CD4-positive, alpha-beta T cell treated with Interleukin-17A for 4 hours (primary cell): ENCODE results near the gene CCL25.
A peak's percentile ranks its signal among the peaks of the same experiment; 100 is the strongest.

Experiments used
- DNase-seq: peaks from one replicate; pipeline ENCODE4 v3.0.0-alpha.2; 2020; ENCODE audit warnings: mixed read lengths

The CCL25 gene

DNA sequence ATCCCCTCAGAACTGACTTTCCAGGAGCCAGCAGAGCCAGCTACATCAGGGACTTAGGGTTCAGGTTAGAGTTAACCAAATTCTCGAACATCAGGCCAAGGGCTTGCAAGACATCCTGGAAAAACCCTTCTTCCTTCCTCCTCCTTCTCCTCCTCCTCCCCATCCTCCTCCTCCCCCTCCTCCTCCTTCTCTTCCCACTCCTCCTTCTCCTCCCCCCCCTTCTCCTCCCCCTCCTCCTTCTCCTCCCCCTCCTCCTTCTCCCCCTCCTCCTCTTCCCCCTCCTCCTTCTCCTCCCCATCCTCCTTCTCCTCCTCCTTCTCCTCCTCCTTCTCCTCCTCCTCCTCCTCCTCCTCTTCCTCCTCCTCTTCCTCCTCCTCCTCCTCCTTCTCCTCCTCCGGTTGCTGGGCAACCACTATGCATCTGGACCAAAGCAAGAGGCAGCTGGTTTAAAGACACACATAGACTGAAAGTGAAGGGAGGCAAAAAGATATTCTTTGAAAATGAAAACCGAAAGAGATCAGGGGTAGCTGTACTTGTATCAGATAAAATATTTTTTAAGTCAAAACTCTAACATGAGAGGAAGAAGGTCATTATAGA, 5.9 kb upstream of the CCL25 start:
- DNase-seq = no peak

DNA sequence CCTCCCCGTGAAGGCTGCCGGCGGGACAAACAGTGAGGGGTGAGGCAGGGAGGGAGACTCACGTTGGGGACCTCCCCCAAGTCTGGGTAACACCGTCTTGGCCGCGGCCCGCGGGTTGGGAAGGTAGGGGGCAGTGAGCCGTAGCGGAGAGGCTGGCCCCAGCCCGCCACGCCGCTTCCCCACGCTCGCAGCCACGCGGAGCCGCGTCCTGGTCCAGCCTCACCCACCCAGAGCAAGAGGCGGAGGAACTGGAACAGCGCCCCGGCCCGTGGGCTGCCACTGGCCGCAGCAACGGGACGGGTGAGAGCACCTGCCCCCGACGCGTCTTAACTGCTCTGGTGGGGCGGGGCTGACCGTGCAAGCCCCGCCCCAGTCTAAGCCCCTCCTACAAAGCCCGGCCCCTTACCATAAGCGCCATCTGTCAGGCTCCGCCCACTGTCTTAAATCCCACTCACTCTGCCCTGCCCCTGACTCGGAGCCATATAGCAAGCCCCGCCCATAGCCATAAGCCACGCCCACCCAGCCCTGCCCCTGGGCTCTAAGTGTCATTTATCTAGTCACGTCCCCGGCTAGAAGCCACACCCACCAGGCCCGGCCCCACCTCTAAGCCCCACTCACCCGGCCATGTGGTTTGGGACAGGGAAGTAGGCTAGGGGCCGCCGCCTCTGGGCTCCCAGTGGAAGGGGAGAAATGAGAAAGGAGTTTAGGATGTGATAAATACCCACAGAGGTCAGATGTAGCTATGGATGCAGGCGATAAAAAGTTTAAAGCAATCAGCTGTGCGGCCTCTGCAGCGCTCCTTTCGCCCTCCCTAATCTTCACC, 2.1 kb upstream of the CCL25 start:
- peak; percentile 90 for DNase-seq

DNA sequence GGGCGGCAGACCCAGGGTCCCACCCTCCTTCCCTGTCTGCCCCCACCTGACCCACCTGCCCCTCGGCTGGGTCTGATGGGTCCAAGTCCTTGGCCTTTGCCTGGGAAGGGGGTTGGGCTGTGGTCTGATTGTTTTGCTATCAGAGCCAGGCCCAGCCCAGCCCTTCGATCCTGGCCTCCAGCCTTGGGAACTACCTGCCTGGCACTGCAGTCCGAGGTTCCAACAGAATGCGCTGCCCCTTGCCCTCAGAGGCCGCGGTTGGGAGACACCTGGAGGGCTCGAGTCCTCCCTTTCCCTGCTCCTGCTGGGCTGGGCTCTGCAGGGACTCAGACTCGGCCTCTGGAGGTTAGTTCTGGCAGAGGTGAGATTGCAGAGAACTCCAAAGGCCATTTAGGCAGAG, 1.6 kb downstream of the CCL25 start:
- DNase-seq = no peak

DNA sequence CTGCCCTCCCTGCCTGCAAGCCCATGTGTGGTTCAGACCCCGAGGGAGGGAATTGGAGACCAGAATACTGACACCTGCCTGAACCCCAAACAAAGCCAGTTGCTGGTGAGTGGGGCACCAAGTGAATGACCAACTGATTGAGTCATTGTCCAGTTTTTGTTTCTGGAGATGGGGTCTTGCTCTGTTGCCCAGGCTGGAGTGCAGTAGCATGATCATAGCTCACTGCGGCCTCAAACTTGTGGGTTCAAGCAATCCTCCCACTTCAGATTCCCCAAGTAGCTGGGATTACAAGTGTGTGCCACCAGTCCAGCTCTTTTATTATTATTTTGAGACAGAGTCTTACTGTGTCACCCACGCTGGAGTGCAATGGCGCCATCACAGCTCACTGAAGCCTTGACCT, 4.0 kb downstream of the CCL25 start:
- no peak for DNase-seq

DNA sequence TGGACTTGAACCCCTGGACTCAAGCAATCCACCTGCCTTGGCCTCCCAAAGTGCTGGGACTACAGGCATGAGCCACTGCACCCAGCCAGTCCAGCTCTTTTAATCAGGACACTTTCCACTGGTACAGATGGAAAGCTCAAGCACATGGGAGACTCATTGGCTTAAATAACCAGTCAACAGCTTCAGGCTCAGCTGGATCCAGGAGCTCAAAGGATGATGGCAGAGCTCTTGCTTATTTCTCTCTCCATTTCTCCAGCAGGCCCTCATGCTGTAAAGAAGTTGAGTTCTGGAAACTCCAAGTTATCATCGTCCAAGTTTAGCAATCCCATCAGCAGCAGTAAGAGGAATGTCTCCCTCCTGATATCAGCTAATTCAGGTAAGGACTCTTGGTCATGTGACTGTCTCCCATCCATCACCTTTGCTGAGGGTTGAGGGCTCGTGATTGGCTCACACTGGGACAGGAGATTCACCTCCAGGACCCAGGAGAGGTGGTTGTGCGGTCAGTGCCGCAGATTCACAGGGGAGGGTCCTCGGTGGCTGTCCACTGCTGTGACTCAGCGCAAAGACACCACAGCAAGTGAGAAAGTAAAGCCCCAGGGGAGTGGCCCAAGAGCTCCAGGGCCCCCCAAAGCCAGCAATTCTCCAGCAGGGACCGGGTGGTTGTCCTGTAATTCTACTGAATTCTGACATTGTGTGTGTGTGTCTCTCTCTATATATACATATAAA, 5.1 kb downstream of the CCL25 start:
- DNase-seq = no peak

DNA sequence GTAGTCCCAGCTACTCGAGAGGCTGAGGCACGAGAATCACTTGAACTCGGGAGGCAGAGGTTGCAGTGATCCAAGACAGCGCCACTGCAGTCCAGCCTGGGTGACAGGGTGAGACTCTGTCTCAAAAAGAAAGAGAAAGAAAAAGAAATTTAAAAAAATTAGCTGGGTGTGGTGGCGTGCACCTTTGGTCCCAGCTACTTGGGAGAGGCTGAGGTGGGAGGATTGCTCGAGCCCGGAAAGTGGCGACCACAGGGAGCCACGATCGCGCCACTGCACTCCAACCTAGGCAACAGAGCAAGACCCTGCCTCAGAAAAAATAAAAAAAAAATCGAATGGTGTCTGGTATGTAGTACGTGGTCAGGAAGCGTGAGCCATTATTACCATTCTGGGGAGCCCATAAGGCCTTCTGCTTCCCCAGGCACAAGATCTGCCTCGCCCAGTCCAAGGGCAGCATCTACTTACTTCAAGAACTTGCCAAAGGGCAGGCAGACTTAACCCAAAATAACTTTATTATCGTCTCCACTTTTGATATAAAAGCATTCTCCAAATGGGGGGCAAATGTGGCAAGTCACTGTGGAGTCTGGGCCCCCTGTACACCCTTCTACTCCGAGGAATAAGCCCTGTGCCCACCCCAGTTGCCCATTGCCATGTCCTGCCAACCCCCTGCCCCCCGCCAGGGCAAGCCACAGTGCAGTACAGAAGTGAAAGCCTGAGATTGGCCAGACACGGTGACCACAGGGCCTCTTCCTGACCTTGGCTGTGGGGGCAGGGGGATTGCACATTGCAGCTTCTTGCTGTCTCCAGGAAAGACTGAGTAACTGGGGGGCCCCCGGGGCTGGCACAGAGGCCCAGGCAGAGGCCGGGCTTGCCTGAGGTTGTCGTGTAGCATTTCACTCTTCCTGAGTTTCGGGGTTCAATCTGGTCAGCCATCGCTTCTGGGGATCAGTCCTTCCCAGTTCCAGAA, 12.6 kb downstream of the CCL25 start:
- DNase-seq = no peak

DNA sequence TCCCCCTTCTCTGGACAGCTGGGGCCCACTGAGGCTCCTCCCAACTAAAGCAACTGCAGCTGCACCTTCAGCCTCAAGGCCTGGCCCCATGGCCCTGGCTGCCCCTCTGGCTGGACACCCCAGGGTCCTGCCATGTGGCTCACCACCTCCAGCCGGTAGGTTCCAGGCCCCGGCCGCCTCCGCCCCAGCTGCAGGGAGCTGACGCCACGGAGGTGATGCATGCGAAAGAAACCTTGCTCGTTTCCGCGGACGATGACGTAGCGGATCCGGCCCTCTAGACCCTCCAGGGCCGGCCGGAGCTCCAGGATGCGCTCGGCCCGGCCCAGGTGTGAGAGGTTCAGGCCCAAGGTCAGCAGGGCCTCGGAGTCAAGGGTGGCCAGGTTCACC, 13.3 kb downstream of the CCL25 start:
- DNase-seq = no peak

DNA sequence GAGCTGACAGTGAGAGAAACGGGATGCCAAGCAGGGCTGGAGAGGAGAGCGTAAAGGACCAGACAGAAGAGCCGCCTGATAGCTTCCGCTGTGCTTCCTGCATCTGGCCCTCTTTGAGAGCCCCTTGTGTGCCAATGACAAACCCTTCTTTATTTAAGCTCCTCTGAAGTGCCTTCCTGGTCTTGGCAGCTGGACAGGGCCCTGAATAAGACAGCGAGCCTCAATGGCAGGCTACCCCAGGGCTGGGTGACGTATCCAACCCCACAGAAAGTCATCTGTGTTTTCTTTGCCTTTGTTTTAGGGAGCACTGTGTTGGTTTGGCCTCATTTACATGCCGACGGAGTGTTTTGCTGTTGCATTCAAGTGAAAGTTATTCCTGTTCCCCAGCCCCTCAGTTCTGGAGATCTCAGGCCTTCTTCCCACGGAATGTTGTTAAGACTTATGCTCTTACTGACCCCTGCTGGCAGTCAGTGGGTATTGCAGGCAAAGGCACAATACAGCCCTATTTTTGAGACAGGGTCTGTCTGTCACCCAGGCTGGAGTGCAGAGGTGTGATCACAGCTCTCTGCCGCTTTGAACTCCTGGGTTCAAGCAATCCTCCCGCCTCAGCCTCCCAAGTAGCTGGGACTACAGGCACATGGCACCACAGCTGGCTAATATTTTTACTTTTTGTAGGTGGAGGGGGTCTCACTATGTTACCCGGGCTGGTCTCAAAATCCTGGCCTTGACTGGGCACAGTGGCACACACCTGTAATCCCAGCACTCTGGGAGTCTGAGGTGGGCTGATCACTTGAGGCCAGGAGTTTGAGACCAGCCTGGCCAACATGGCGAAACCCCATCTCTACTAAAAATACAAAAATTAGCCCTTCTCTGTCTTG, 16.8 kb downstream of the CCL25 start:
- DNase-seq = no peak

DNA sequence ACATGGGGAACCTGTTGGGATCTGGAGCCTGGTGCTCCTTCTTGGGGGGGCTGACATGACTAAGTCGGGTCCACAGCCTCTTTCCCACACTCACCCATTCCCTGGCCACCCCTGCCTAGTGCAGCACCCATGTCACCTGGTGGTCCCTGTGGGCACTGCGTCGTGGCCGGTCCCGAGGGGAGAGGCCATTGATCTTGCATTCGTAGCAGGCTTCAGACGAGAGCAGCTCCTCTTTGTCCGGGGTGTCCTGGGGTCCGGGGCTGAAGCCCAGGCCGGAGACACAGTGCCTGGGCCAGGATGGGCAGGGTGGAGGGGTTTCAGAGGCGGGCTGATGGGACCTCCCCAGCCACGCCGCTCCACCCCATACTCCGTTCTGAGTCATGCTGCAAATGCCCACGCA, 19.4 kb downstream of the CCL25 start:
- DNase-seq = no peak

DNA sequence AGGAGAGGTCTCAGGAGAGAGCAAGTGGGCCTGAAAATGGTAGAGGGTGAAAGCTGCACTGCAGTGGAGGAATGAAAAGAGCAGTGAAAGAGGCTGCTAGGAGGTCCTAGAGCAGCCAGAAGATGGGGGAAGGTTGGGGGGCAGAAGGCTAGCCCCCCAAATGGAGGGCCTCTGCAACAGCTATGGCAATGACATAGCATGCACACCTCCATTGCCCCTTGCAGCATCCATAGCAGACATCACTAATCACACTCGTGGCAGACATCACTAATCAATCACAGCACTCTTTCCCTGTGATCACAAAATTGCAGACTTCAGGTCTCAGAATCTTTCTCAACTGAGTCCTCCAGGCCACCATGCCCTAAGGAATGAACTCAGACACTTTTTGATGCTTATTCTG, 21.9 kb downstream of the CCL25 start:
- DNase-seq = no peak

DNA sequence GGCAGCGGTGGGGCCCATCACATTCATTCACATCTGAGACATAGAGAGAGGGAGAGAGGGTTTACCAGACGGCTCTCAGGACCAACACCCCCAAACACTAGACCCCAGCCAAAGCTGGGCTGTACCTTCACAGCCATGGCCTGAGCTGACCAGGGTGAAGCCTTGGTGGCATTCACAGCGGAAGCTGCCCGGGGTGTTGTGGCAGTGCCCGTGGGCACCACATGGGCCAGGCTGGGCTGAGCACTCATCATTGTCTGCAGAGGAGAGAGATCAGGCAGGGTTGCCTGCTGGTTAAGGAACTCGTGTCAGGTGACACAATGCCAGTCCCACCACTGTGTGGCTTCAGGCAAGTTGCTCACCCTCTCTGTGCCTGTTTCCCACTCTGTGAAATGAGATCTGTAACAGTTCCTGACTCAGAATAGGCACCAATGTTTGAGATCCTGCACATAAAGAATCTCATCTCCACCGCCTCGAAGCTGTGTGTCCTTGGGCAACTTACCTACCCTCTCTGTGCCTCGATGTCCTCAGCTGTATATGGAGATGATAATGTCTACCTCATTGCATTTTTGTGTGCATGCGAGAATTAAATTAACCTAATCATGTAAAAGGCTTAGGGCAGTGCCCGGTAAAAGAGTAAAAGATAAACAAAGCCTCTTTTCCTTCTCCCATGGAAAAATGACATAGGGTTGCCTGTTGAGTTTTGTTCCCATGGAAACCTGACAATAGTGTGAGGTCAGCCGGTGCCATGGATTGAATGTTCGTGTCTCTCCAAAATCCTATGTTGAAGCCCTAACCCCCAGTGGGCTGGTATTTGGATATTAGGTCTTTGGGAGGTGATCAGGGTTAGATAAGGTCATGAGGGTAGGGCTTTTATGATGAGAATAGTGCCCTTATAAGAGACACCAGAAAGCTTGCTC, 22.9 kb downstream of the CCL25 start:
- no peak for DNase-seq

DNA sequence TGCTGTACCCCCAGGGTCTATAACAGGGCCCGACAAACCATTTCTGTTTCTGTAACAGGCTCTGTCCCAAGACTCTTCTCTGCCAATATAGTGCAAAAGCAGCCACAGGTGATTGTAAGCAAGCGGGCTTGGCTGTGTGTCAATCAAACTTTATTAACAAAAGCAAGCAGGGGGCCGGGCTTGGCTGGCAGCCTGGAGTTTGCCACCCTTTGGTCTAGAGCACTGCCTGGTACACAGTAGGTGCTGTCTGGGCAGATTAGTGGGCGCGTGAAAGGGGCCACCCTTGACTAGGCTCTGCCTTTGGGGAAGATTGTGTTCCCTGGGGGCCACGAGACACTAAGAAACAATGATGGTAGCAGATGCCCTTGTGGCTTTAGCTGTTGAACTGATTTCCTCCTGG, 27.4 kb downstream of the CCL25 start:
- no peak for DNase-seq

DNA sequence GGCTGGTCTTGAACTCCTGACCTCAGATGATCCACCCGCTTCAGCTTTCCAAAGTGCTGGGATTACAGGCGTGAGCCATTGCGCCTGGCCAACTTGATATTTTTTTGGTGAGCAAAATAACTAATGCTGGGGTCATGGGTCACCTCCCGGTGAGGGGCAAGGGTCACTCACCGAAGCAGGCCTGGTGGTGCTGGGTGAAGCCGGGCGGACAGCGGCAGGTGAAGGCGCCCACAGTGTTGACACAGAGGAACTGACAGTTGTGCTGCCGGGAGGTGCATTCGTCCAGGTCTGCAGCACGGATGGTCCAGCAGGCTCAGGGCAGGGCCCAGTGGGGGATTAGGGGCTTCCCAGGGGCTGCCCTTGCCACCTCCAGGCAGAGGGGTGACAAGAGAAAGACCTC, 28.3 kb downstream of the CCL25 start:
- DNase-seq = no peak

DNA sequence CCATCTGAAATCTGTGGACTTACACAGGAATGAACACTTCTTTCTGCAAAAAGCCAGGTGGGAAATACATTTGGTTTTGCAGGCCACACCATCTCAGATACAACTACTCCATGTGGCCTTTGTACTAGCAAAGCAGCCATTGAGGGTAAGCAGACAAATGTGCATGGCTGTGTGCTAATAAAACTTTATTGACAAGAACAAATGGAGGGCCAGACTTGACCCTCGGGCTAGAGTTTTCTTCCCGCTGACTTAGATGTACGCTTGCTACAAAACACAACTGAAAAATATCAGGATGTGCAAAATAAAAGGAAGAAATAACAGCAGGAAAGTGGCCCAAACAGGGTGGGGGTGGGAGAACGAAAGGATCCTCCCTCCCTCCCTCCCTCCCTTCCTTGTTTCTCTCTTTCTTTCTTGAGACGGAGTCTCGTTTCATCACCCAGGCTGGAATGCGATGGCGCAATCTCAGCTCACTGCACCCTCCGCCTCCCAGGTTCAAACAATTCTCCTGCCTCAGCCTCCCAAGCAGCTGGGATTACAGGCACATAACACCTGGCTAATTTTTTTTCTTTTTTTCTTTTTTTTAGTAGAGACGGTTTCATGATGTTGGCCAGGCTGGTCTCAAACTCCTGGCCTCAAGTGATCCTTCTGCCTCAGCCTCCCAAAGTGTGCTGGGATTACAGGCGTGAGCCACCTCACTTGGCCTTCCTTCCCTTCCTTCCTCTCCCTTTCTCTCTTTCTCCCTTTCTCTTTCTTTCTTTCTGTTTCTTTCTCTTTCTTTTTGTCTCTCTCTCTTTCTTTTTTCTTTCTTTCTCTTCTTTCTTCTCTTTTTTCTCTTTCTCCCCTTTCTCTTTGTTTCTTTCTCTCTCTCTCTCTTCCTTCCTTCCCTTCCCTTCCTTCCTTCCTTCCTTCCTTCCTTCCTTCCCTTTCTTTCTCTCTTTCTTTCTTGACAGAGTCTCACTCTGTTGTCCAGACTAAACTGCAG, 29.3 kb downstream of the CCL25 start:
- no peak for DNase-seq

DNA sequence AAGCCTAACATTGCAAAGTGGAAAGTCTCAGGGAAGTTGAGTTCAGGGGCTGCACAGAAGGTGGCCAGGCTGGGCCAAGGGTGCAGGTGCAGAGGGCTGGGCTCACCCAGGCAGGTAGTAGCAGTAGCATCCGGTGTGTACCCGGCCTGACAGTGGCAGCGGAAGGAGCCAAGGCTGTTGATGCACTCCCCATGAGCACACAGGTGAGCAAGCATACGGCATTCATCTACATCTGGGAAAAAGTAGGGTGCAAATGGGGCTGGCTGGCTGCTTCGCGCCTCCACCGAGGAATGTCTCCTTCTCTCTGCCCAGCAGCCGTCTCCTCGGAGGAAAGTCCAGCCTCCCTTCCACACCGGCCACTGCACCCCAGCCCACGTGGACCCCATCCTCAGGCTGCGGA, 30.6 kb downstream of the CCL25 start:
- no peak for DNase-seq

DNA sequence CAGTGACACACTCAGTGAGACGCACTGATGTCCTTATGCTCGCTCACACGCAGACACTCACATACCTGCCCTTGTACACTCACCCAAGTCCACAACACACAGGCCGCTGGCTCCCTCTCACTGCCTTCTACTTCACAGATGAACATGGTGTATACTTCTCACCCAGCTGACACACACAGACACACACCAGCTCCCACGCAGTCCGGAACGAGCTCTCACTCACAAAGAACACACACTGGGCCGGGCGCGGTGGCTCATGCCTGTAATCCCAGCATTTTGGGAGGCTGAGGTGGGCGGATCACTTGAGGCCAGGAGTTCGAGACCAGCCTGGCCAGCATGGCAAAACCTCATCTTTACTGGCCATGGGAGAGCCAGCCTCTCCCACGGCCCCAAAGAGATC, 31.6 kb downstream of the CCL25 start:
- no peak for DNase-seq

DNA sequence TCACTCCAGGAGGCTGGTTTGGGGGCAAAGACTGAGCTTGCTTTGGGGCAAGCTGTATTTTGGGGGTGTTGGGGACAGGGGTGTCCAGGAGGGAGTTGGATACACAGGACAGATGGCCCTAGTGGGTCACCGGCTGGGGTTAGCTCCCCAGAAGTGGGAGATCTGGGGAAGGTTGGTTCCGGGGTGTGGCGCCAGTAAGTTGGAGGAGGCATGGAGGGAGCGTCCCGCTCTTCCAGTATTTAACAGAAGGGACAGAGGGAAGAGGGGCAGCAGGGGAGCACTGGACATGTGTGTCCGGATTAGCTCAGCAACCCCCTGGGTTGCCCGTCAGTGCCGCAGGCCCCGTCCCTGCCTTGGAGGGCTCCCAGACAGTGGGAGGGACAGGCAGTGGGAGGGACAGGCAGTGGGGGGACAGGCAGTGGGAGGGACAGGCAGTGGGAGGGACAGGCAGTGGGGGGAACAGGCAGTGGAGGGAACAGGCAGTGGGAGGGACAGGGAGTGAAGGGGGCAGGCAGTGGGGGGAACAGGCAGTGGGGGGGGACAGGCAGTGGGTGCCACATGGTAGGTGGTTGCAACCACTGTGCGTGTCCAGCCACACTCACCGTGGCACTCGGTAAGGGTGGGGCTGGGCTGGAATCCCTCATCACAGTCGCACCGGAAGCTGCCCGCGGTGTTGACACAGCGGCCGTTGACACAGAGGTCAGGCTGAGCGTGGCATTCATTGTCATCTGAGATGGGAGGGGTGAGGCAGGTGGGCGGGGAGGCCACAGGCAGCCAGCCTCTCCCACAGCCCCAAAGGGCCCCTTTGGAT, 33.2 kb downstream of the CCL25 start:
- DNase-seq = no peak

DNA sequence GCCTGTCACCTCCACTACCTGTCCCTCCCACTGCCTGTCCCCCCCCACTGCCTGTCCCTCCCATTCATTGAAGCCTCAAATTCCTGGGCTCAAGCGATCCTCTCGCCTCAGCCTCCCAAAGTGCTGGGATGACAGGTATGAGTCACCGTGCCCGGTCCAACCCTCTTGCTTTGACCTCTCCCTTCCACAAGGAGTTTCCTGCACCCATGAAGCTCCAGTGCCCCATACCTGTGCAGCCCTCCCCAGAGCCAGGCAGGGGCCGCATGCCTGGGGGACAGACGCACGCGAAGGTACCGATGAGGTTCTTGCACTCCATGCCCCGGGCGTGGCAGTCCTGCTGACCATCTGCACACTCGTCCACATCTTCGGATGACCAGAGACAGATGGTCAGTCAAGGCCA, 34.3 kb downstream of the CCL25 start:
- DNase-seq = no peak

DNA sequence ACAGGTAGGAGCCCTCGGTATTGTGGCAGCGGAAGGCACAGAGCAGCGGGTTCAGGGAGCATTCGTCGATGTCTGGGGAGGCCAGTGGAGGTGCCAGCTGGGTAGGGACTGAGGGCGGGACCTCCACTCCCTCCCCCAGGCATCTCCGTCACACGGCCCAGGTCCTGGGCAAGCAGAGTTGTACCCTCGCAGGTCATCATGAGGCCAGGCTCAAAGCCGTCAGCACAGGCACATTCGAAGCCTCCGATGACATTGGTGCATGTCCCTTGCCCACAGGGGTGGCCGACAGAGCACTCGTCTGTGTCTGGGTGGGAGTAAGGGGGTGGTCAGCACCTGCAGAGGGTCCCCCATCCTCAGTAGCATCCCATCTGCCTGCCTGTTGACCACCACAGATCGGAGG, 35.3 kb downstream of the CCL25 start:
- no peak for DNase-seq
